Putamen (tissue), 1 donor: ENCODE results near the gene DAND5.
"Not testable (repeated sequence)": the region's sequence is repeated elsewhere in the genome, so short reads cannot be mapped to it uniquely, and the experiment has no call there.

Experiments used
- DNase-seq: peaks from one replicate; pipeline ENCODE4 v3.0.0-alpha.2; 2016; ENCODE audit warnings: low spot score

DAND5 gene

DNA sequence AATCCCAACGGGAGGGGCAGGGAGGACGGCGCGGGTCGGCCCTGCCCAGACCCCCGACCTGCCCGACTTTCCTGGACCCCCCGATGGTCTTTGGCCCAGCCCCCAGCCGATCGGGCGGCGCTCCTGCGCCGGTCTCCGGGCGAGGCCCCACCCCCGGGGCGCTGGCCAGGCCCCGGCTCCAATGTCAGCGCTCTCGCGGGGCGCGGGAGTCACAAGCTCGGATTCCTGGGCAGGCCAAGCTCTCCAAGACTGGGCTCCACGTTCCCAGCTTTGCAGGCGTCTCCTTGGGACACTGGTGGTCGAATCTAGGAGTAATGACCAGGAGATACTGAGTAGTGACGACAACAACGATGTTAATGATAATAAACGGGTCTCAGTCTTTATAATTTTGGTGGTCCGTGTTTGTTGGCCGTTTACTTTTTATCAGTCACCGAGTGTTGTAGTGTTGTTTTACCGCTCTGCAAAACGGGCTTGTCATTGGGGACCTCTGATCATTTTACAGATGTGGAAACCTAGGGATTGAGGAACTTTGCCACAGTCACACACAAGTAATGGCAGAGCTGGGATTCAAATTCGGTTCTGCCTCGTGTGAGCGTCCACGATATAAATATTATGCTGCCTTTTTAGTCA is 23.2 kb upstream of the DAND5 start:
- no peak for DNase-seq

GRCh38 chr19:12946731-12947496 is 22.5 kb upstream of the DAND5 start:
- no peak for DNase-seq

DNA sequence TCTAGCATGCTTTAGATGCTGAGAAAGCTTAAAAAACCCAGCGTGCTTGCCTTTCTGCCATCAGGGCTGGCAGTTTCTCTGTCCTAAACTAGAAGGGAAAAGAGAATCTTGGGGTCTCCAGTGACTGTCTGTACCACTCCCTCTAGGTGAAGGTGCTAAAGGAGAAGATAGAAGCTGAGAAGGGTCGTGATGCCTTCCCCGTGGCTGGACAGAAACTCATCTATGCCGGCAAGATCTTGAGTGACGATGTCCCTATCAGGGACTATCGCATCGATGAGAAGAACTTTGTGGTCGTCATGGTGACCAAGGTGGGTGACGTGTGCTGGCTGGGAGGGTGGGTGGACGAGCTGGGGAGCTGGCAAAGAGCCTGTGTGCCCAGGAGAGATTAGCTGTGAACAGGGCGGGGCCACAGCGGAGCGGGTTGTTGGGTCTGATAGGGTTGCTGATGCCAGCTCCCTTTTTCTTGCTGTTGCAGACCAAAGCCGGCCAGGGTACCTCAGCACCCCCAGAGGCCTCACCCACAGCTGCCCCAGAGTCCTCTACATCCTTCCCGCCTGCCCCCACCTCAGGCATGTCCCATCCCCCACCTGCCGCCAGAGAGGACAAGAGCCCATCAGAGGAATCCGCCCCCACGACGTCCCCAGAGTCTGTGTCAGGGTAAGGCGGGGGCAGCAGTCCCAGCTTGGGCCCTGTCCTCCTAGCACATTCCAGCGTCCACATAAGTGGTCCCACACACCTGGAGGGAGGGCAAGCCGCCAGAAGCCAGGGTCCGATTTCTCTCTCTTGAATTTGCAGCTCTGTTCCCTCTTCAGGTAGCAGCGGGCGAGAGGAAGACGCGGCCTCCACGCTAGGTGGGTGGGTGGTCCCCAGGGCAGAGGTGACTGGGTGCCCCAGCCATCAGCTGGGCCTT is 21.4 kb upstream of the DAND5 start:
- DNase-seq = no peak

DNA sequence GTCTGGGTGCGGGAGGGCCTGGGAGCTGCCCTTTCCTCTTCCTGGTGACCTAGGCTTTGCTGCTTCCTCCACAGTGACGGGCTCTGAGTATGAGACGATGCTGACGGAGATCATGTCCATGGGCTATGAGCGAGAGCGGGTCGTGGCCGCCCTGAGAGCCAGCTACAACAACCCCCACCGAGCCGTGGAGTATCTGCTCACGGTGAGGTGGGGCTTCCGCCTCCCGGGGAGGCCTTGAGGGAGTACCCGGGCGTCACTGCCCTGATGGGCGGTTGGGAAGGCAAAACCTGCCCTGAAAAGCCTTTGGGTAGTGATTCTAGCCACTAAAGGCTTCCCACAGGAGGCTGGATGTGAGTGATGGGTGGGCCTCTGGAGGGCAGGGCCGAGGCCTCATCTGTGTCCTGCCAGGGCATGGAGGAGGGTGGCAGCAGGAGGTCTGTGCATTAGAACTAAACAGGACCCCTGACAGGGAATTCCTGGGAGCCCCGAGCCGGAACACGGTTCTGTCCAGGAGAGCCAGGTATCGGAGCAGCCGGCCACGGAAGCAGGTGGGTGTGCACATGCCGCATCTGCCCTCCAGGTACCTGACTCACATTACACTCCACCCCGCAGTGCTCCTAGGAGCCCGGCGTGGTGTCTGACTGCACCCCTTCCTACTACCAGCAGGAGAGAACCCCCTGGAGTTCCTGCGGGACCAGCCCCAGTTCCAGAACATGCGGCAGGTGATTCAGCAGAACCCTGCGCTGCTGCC is 20.6 kb upstream of the DAND5 start:
- DNase-seq = no peak

GRCh38 chr19:12949363-12950283 is 19.8 kb upstream of the DAND5 start:
- DNase-seq = no peak

DNA sequence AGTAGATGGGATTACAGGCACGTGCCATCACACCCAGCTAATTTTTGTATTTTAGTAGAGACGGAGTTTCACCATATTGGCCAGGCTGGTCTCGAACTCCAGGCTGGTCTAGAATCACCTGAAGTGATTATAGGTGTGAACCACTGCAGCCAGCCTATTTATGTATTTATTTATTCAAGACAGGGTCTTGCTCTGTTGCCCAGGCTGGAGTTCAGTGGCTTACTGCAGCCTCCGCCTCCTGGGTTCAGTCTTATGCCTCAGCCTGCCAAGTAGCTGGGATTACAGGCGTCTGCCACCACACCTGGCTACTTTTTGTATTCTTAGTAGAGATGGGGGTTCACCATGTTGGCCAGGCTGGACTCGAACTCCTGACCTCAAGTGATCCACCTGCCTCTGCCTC is 17.3 kb upstream of the DAND5 start:
- not testable (repeated sequence) for DNase-seq

- no peak for DNase-seq
These were observed 16.8 kb upstream of the DAND5 start for GRCh38 chr19:12952488-12953137.

GRCh38 chr19:12953138-12953798 is 16.1 kb upstream of the DAND5 start:
- peak; percentile 67 for DNase-seq

GRCh38 chr19:12953799-12954611 is 15.4 kb upstream of the DAND5 start:
- DNase-seq = no peak

DNA sequence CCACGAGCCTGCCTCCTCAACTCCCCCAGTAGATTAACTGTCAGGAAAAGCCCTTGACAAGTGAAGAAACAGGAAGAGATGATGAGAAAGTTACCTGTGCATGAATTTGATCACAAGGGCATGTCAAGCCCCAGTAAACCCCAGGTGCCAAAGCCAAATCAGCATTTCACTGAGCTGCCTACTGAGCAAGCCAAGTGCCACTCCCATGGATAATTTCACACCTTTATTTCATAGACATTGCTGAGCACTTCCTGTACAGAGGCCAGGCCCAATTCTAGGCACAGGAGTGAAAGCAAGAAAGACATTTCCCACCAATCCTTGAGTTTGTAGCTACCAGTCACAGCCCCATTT is 14.8 kb upstream of the DAND5 start:
- DNase-seq = no peak

- not testable (repeated sequence) for DNase-seq
These were observed 13.8 kb upstream of the DAND5 start for GRCh38 chr19:12955575-12955974.

GRCh38 chr19:12955996-12956395 is 13.4 kb upstream of the DAND5 start:
- no peak for DNase-seq

- DNase-seq = peak; percentile 74
These were observed 12.7 kb upstream of the DAND5 start, which contains the start of gene GADD45GIP1 for GRCh38 chr19:12956446-12957388. TSS of gene GADD45GIP1 (minus strand) at chr19:12957223. CDS start at chr19:12957212, 11 bp downstream.

- DNase-seq = not testable (repeated sequence)
These were observed 11.9 kb upstream of the DAND5 start for GRCh38 chr19:12957389-12957952.

GRCh38 chr19:12959481-12959880 is 9.9 kb upstream of the DAND5 start:
- no peak for DNase-seq

GRCh38 chr19:12965017-12965811 is 4.2 kb upstream of the DAND5 start:
- DNase-seq = peak; percentile 58

DNA sequence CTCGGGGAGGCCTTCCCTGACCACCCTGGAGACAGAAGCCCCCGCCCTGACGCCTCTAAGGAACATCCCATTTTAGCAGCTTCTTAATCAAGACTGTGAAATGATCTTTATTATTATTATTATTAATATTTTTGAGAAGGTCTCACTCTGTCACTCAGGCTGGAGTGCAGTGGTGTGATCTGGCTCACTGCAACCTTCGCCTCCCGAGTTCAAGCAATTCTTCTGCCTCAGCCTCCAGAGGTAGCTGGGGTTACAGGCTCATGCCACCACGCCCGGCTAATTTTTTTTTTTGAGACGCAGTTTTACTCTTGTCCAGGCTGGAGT is 3.6 kb upstream of the DAND5 start:
- DNase-seq = no peak
